HG03103 (cell line): Measurements from ENCODE around the gene MEF2C.
A peak's percentile ranks its signal among the peaks of the same experiment; 100 is the strongest.

Experiments
- ATAC-seq: cut with Tn5 transposase; IDR thresholded peaks from one replicate; pipeline ENCODE4 v1.9.1; 2021; ENCODE audit warnings: low read depth; ENCODE audit not compliant: unreplicated experiment

Gene MEF2C

GRCh38 chr5:88833371-88834130 lies 49.4 kb downstream of the MEF2C start:
- peak; percentile 39 for ATAC-seq

GRCh38 chr5:88831816-88832215 lies 51.2 kb downstream of the MEF2C start:
- no peak for ATAC-seq

GRCh38 chr5:88830567-88830966 lies 52.4 kb downstream of the MEF2C start:
- ATAC-seq, result no peak

GRCh38 chr5:88829775-88830174 lies 53.2 kb downstream of the MEF2C start:
- ATAC-seq, result no peak

- no peak for ATAC-seq
Observed at GRCh38 chr5:88829054-88829453, 53.9 kb downstream of the MEF2C start.

GRCh38 chr5:88827997-88828396 lies 55.0 kb downstream of the MEF2C start:
- no peak for ATAC-seq

GRCh38 chr5:88826646-88827585 lies 56.1 kb downstream of the MEF2C start:
- peak; percentile 51 for ATAC-seq

GRCh38 chr5:88825584-88826315 lies 57.2 kb downstream of the MEF2C start:
- ATAC-seq, result no peak

GRCh38 chr5:88824892-88825583 lies 57.9 kb downstream of the MEF2C start:
- ATAC-seq, result no peak

- ATAC-seq, result no peak
Observed at GRCh38 chr5:88824141-88824540, 58.8 kb downstream of the MEF2C start.

GRCh38 chr5:88823201-88823600 lies 59.8 kb downstream of the MEF2C start:
- ATAC-seq, result no peak

GRCh38 chr5:88821161-88821560 lies 61.8 kb downstream of the MEF2C start:
- no peak for ATAC-seq

GRCh38 chr5:88820581-88820980 lies 62.4 kb downstream of the MEF2C start:
- no peak for ATAC-seq

GRCh38 chr5:88819301-88819999 lies 63.5 kb downstream of the MEF2C start:
- ATAC-seq, result no peak

GRCh38 chr5:88818296-88818695 lies 64.7 kb downstream of the MEF2C start:
- no peak for ATAC-seq

- ATAC-seq, result no peak
Observed at GRCh38 chr5:88816195-88816594, 66.8 kb downstream of the MEF2C start.

- ATAC-seq, result no peak
Observed at GRCh38 chr5:88815050-88815789, 67.8 kb downstream of the MEF2C start.

GRCh38 chr5:88813805-88814575 lies 69.0 kb downstream of the MEF2C start:
- no peak for ATAC-seq
